ENCODE results near the gene KRTAP22-2.

- TF ChIP-seq RAD21 (IDR thresholded peaks at IDR 0.05; ENCODE audit: low read depth), result no peak
- TF ChIP-seq USF1 (IDR thresholded peaks at IDR 0.05), result no peak
- no peak for TF ChIP-seq NFIC (IDR thresholded peaks at IDR 0.05)
- TF ChIP-seq MAX (IDR thresholded peaks at IDR 0.05), result no peak
Observed at GRCh38 chr21:30623362-30623761, 33.2 kb upstream of the KRTAP22-2 start.

Measured in Ishikawa (cell line).